Adrenal gland (tissue), 5 donors: ENCODE data around the gene TAL1.

Source experiments
- CTCF ChIP-seq, 6 experiments: fragments of 450-650 bp in 4 of 6; fragments of 200-600 bp in 2 of 6; sonication (generic) in 1 of 6; IDR thresholded peaks; 1 replicate in 5 of 6; 2 replicates in 1 of 6; pipeline versions ENCODE4 v1.5.1 to v1.8.0; 2016 to 2021; ENCODE audit warnings: antibody characterized with exemption in 6 of 6, mild to moderate bottlenecking in 2 of 6, moderate library complexity in 1 of 6
- POLR2A ChIP-seq, 2 donors: fragments of 450-650 bp; IDR thresholded peaks; one replicate each; pipeline ENCODE4 v1.6.1; 2017; ENCODE audit warnings: antibody characterized with exemption in 2 of 2, mild to moderate bottlenecking in 2 of 2, moderate library complexity in 1 of 2
- donor health status: DM: no; HTN: no; CAD: no.

GRCh38 chr1:47192458-47193384, 39.3 kb downstream of the TAL1 start:
- TF ChIP-seq CTCF (IDR thresholded peaks at IDR 0.05) (peak; percentile 84 to 95 (median 88)), POLR2A (IDR thresholded peaks at IDR 0.05) (no peak)
